ENCODE results near the gene ANKRD61. TPM values are rescaled to one million over a fixed set of nuclear protein-coding genes. Genes with fewer than 3 reads are reported as not detected.
A peak's percentile ranks its signal among the peaks of the same experiment; 100 is the strongest.
"Not testable (repeated sequence)": the region's sequence is repeated elsewhere in the genome, so short reads cannot be mapped to it uniquely, and the experiment has no call there.

The ANKRD61 gene
- total and polyA plus RNA-seq, 7 donors = 0.13 to 0.77 (median 0.36) TPM; not detected in 1

- no peak for DNase-seq
- no peak for ATAC-seq
- intact Hi-C loops (cut with DNase I) = no loop called here
- no peak for TF ChIP-seq CTCF (IDR thresholded peaks at IDR 0.05)
- H3K36me3 ChIP-seq (ENCODE audit: insufficient read depth in 1 of 2, low read depth in 1 of 2) = peaks cover 11 to 84% of the 10 kb centered on the region in 2 donors
- 90 to 93% (median 90%) methylated on average over 13 of the region's 13 CpGs for WGBS, 3 donors
- H3K27ac ChIP-seq = no peak overlapping the region
- H3K4me1 ChIP-seq = peaks cover 6% of the 10 kb centered on the region
- no peaks in the 10 kb centered on the region for H3K27me3 ChIP-seq (ENCODE audit: insufficient read depth in 3 of 3, low read length in 2 of 3)
- H3K4me3 ChIP-seq = no peak overlapping the region
- H3K9me3 ChIP-seq = no peaks in the 10 kb centered on the region
These were observed 4.5 kb downstream of the ANKRD61 start for GRCh38 chr7:6035686-6036085.

DNA sequence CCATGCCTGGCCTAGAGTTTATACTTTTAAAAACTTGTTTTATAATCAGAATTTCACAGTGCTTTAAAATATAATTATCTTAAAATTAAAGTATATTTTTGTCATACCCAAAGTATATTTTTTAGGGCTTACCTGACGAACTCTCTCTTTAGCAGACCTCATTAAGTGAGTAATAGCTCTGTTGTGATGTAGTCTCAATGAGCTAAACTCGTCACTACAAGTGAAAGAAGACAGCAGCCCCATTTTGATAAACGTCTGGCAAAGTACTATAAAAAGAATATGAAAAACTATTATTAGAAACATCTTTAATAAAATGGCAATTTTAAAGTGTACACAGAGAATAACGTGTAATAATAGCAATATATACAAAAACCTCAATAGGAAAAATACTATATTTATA is 18.6 kb downstream of the ANKRD61 start:
- ATAC-seq (no peak), DNase-seq (no peak)
- peaks cover 3 to 100% of the 10 kb centered on the region in 2 donors for H3K36me3 ChIP-seq (ENCODE audit: insufficient read depth in 1 of 2, low read depth in 1 of 2)
- intact Hi-C loops (cut with DNase I) = no loop called here
- no peaks in the 10 kb centered on the region for H3K27me3 ChIP-seq (ENCODE audit: insufficient read depth in 3 of 3, low read length in 2 of 3)
- 68 to 75% (median 71%) methylated on average over 4 of the region's 4 CpGs for WGBS, 3 donors
- no peak overlapping the region for H3K27ac ChIP-seq
- no peaks in the 10 kb centered on the region for H3K9me3 ChIP-seq
- H3K4me1 ChIP-seq = no peaks in the 10 kb centered on the region
- H3K4me3 ChIP-seq = no peak overlapping the region
- TF ChIP-seq CTCF (IDR thresholded peaks at IDR 0.05) = no peak

GRCh38 chr7:6051185-6051584 is 20.0 kb downstream of the ANKRD61 start:
- not testable (repeated sequence) for ATAC-seq

GRCh38 chr7:6056616-6057015 is 25.4 kb downstream of the ANKRD61 start:
- DNase-seq (no peak), ATAC-seq (no peak)
- 72 to 90% (median 75%) methylated on average over 1 of the region's 1 CpG for WGBS, 3 donors
- Histone ChIP-seq H3K27me3 (ENCODE audit: insufficient read depth in 3 of 3, low read length in 2 of 3) (no peaks in the 10 kb centered on the region), H3K27ac (no peak overlapping the region), H3K4me1 (peaks cover 12% of the 10 kb centered on the region), H3K9me3 (no peaks in the 10 kb centered on the region), H3K36me3 (ENCODE audit: insufficient read depth in 1 of 2, low read depth in 1 of 2) (peaks cover 0 to 34% of the 10 kb centered on the region in 2 donors), H3K4me3 (no peak overlapping the region)
- intact Hi-C loops (cut with DNase I) = no loop called here
- no peak for TF ChIP-seq CTCF (IDR thresholded peaks at IDR 0.05)

More at GRCh38 chr7:6051185-6051584, 20.0 kb downstream of the ANKRD61 start:
- intact Hi-C loops (cut with DNase I); H3K27ac ChIP-seq; H3K4me1 ChIP-seq; DNase-seq; H3K27me3 ChIP-seq (ENCODE audit: insufficient read depth in 3 of 3, low read length in 2 of 3); H3K4me3 ChIP-seq; H3K9me3 ChIP-seq: not testable (repeated sequence)
- H3K36me3 ChIP-seq (ENCODE audit: insufficient read depth in 1 of 2, low read depth in 1 of 2) = peaks cover 3 to 88% of the 10 kb centered on the region in 2 donors
- 95 to 97% (median 95%) methylated on average over 9 of the region's 9 CpGs for WGBS, 3 donors

GRCh38 chr7:6057316-6058129 is 26.3 kb downstream of the ANKRD61 start:
- peaks cover 12% of the 10 kb centered on the region for H3K4me1 ChIP-seq
- ATAC-seq (no peak), DNase-seq (no peak)
- H3K36me3 ChIP-seq (ENCODE audit: insufficient read depth in 1 of 2, low read depth in 1 of 2) = peaks cover 0 to 25% of the 10 kb centered on the region in 2 donors
- intact Hi-C loops (cut with DNase I) = no loop called here
- WGBS, 3 donors = 59 to 74% (median 60%) methylated on average over 14 of the region's 14 CpGs
- peak overlapping the region; percentile 99 for H3K4me3 ChIP-seq
- no peak for TF ChIP-seq CTCF (IDR thresholded peaks at IDR 0.05)
- H3K27ac ChIP-seq = no peak overlapping the region
- H3K9me3 ChIP-seq = no peaks in the 10 kb centered on the region
- no peaks in the 10 kb centered on the region for H3K27me3 ChIP-seq (ENCODE audit: insufficient read depth in 3 of 3, low read length in 2 of 3)

- H3K27me3 ChIP-seq (ENCODE audit: insufficient read depth in 3 of 3, low read length in 2 of 3); ATAC-seq; H3K9me3 ChIP-seq; DNase-seq; H3K27ac ChIP-seq; H3K36me3 ChIP-seq (ENCODE audit: insufficient read depth in 1 of 2, low read depth in 1 of 2); intact Hi-C loops (cut with DNase I): not testable (repeated sequence)
- WGBS, 3 donors = 85 to 96% (median 94%) methylated on average over 11 of the region's 11 CpGs
- Histone ChIP-seq H3K4me3 (peak overlapping the region; percentile 99), H3K4me1 (peaks cover 12% of the 10 kb centered on the region)
These were observed 28.8 kb downstream of the ANKRD61 start for GRCh38 chr7:6059941-6060340.
